Measurements from ENCODE around the gene DYNC2LI1.

The DYNC2LI1 gene

GRCh38 chr2:43764086-43764705 is 9.6 kb upstream of the DYNC2LI1 start:
- DNase-seq, result no peak

- DNase-seq, result no peak
Measured at GRCh38 chr2:43766006-43766405, 7.8 kb upstream of the DYNC2LI1 start.

- no peak for DNase-seq
Measured at GRCh38 chr2:43774617-43775016, 778 bp downstream of the DYNC2LI1 start.

- DNase-seq, result no peak
Measured at GRCh38 chr2:43776324-43776723, 2.5 kb downstream of the DYNC2LI1 start.

GRCh38 chr2:43777306-43777926 is 3.6 kb downstream of the DYNC2LI1 start:
- DNase-seq, result no peak

DNA sequence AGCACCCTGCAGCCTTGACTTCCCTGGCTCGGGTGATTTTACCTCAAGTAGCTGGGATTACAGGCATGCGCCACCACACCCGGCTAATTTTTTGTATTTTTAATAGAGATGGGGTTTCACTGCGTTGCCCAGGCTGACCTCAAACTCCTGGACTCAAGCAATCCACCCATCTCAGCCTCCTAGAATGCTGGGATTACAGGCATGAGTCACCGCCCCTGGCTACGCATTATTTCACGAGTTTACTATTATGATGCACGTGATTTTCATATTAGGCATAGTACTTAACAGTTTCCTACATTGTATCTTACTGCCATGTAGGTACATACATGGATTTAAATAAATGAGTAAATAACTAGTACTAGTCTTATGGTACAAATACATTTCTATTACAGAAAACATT is 4.4 kb downstream of the DYNC2LI1 start:
- no peak for DNase-seq

GRCh38 chr2:43787895-43788294 is 14.1 kb downstream of the DYNC2LI1 start:
- DNase-seq, result no peak

- no peak for DNase-seq
Measured at GRCh38 chr2:43788646-43789045, 14.8 kb downstream of the DYNC2LI1 start.

- no peak for DNase-seq
Measured at GRCh38 chr2:43790147-43790546, 16.3 kb downstream of the DYNC2LI1 start.

DNA sequence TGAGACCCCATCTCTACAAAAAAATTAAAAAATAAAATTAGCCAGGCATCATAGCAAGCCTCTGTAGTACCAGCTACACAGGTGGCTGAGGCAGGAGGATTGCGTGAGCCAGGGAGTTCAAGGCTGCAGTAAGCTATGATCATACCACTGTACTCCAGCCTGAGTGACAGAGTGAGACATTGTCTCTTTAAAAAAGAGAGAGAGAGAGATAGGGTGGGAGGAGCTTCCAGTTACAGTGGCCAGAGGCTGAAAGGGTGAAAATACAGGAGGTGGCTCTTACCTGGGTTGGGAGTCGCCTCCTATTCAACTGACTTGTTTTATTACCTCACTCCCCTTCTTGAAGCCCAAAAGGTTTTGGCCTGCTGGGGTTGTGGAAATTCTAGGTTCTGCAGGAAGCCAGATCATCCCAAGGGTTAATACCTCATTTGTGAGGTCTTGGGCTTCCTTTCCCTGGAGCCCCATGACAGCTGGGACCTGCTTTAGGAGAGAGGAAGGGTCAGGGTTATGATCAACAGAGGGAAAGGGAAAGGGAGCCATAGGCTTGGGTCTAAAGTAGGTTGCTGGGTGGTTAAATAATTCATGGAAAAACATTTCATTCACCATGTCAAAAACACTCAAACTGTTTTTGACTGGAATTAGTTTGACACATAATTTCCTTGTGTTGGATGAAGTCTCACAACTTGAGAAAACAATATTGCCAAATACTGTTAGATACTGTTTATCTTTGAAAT is 17.4 kb downstream of the DYNC2LI1 start:
- DNase-seq, result no peak

GRCh38 chr2:43792653-43793052 is 18.8 kb downstream of the DYNC2LI1 start:
- no peak for DNase-seq

DNA sequence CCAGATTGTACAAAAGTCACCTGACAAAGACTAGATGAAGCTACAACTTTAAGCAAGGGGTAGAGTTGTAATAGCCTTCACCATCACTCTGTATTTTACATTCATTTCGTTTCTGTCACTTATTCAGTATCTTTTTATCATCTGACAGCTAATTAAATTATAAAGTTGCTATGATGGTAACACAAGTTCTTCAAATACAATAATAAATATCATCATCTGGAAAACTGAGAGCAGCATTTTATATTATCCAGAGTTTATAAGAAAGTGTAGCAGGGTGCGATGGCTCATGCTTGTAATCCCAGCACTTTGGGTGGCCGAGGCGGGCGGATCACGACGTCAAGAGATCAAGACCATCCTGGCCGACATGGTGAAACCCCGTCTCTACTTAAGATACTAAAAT is 21.1 kb downstream of the DYNC2LI1 start:
- no peak for DNase-seq

- DNase-seq, result no peak
Measured at GRCh38 chr2:43796206-43796605, 22.4 kb downstream of the DYNC2LI1 start.

DNA sequence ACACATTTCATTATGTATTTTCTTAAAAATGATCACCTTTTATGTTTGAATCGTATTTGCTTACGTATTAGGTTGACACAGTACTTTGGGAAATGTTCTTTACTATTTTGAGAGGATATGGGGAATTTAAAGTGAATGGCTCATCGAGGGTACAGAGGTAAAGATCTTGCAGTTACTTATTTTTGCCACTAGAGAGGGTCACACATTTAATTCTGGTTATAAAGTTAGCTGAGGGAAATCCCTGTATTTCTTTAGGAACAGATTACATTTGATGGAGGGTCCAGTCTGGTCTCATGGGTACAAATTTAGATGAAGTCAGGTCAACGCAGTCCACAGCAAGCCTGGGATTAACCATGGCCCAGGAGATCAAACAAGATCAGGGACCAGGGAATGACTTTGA is 24.5 kb downstream of the DYNC2LI1 start:
- no peak for DNase-seq

GRCh38 chr2:43800894-43801293 is 27.1 kb downstream of the DYNC2LI1 start:
- no peak for DNase-seq

GRCh38 chr2:43802135-43802534 is 28.3 kb downstream of the DYNC2LI1 start:
- no peak for DNase-seq

- DNase-seq, result no peak
Measured at GRCh38 chr2:43803113-43803512, 29.3 kb downstream of the DYNC2LI1 start.

DNA sequence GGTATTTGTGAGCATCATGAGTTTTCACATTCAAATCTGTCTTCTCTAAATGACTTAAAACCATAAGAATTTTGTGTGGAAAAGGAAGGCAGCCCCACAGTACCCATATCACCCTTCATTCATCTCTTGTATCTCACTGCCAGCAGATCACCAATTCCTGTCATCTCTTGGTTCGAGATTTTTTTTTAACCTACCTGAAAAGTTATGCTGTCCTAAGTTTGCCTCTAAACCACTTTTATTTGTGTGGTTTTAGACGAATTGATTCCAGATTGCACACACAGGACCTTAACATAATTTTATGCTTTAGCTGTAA is 32.8 kb downstream of the DYNC2LI1 start:
- DNase-seq, result no peak

- no peak for DNase-seq
Measured at GRCh38 chr2:43810452-43810851, 36.6 kb downstream of the DYNC2LI1 start.

DNA sequence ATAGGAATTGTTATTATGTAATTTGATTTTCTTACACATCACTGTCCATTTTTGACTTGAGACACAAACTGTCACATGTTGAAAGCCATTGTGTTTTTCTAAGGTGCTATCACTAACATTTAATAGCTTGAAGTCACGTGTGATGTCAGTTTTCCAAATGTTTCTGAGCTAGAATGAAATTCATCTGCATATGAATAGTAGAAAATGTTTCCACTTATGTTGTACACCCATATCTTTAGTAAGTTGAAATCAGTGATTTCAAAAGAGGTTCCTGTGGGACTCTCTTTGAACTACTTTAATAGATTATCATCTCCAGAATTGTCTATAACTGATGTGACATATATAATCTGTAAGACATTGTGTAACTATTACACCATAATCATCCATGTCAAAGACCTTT is 37.0 kb downstream of the DYNC2LI1 start:
- no peak for DNase-seq

DNA sequence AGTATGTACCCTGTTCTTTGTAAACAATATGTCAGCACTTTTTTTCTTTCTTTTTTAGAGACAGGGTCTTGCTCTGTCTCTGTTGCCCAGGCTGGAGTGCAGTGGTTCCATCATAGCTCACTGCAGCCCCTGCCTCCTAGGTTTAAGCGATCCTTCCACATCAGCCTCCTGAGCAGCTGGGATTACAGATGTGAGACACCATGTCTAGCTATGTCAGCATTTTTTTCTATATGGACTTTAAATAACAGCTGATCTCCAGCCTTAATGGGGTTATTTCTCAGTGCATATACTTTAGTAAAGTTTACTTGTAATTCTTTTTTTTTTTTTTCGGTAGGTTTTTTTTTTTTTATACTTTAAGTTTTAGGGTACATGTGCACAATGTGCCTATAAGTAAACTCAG is 38.2 kb downstream of the DYNC2LI1 start:
- no peak for DNase-seq

DNA sequence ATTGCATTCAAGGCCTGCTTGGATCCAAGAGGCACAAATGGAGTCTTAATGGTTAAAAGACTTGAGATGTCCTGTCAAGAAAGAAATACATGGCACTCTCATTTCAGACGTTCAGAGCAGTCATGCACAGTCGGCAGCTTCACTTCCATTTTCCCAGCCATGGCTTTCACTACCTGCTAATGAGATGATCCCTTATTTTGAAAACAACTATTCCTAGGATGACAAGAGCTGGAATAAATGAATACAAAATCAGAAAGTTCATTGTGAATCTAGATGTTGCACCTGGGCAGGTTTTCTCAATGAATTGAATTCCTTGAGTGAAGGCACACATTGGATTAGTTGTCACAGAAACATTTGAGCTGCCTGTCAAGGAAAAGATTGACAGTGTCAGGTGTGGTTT is 39.1 kb downstream of the DYNC2LI1 start:
- DNase-seq, result no peak

GRCh38 chr2:43814711-43815110 is 40.9 kb downstream of the DYNC2LI1 start:
- no peak for DNase-seq

DNA sequence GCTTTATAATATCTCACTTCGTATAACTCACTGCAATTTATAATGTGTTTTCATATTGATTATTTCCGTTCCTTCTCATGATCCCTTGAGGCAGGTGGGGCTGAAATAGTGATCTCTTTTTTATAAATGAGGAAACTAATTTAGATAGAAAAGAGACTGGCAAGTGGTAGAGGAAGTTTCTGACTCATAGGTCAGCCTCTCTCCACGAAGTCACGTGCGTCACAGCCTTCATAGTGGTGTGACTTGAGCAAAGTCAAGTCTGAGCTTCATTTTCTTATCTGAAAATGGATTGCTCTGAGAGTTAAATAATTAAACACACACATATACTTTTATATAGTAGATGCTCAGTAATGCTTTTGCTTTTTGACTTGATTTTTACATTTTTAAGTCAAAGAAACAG is 44.9 kb downstream of the DYNC2LI1 start:
- DNase-seq, result no peak

Data from SHP77 (cell line).